ENCODE results near the gene CNTNAP2.

DNA sequence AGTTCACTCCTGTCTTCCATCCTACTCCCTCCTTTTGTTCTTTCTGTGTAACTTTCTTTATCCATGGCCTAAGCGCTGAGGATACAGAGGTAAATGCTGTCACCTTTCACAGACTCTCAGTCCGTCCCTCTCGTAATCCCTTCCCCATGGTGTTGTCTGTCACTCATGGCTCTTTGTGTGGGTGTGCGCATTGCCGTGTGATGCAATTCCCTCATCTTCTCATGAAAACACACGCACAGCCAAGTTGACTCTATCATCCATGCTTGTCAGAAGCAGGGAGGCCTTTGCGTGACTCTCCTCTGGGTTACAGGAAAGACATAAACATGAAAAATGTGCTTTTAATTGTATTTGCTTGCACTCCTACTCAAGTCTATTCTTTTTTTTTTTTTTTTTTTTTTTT is 2348.3 kb downstream of the CNTNAP2 start:
- no peak for TF ChIP-seq CTCF (IDR thresholded peaks at IDR 0.05)
- no peak for TF ChIP-seq EP300 (IDR thresholded peaks at IDR 0.05)
- no peak for TF ChIP-seq POLR2A (IDR thresholded peaks at IDR 0.05)
